ENCODE results near the gene DOCK1.

The DOCK1 gene

GRCh38 chr10:127338399-127339110 lies 433.3 kb downstream of the DOCK1 start:
- Histone ChIP-seq H3K27me3 (ENCODE audit: insufficient read depth, low read length, poor library complexity, severe bottlenecking) (no peaks in the 10 kb centered on the region), H3K9me2 (replicated peaks; ENCODE audit: low read depth, low read length) (no peaks in the 10 kb centered on the region), H3K4me2 (ENCODE audit: low read depth, low read length, poor library complexity, severe bottlenecking) (no peak overlapping the region), H3K4me3 (ENCODE audit: low read length, poor library complexity, severe bottlenecking) (no peak overlapping the region), H3K4me1 (ENCODE audit: insufficient read depth, low read length, poor library complexity, severe bottlenecking) (no peaks in the 10 kb centered on the region), H2AFZ (ENCODE audit: low read length) (no peak overlapping the region), H4K20me1 (ENCODE audit: insufficient read depth, low read length, poor library complexity, severe bottlenecking) (no peaks in the 10 kb centered on the region), H3K9me3 (ENCODE audit: insufficient read depth, low read depth, low read length) (no peaks in the 10 kb centered on the region), H3K36me3 (ENCODE audit: insufficient read depth, low read length) (no peaks in the 10 kb centered on the region), H3K79me2 (ENCODE audit: insufficient read depth, low read length) (no peaks in the 10 kb centered on the region), H3F3A (ENCODE audit: low read depth) (no peaks in the 10 kb centered on the region), H3K9ac (ENCODE audit: low read depth, low read length, poor library complexity, severe bottlenecking) (no peak overlapping the region)
- TF ChIP-seq EZH2phosphoT487 (IDR thresholded peaks at IDR 0.05; ENCODE audit: borderline replicate concordance) (no peak), CTCF (conservative IDR thresholded peaks at IDR 0.05; ENCODE audit: low read length) (no peak)

DNA sequence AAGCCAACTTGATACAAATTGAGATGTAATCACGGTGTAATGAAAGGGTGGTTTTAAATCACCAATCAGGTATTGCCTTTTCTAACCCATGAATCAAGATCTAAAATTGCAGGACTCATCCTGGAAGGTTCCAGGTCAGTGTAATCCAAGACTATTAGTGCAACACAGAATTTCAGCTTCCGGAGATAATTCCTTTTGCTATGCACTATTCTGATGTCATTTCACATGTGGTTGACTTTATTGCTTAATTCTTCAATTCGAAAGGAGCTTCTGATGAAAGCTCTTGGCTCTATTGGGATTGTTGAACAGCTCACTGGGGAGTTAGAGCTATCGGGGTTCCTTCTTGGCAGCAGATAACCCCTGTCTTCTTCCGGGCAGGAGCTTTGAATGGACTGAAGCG lies 438.6 kb downstream of the DOCK1 start:
- no peak overlapping the region for H2AFZ ChIP-seq (ENCODE audit: low read length)

GRCh38 chr10:127344346-127344745 lies 439.1 kb downstream of the DOCK1 start:
- no peaks in the 10 kb centered on the region for H3K4me1 ChIP-seq (ENCODE audit: insufficient read depth, low read length, poor library complexity, severe bottlenecking)
- no peaks in the 10 kb centered on the region for H3K79me2 ChIP-seq (ENCODE audit: insufficient read depth, low read length)
- H4K20me1 ChIP-seq (ENCODE audit: insufficient read depth, low read length, poor library complexity, severe bottlenecking), result no peaks in the 10 kb centered on the region
- H3F3A ChIP-seq (ENCODE audit: low read depth), result no peaks in the 10 kb centered on the region
- no peaks in the 10 kb centered on the region for H3K27me3 ChIP-seq (ENCODE audit: insufficient read depth, low read length, poor library complexity, severe bottlenecking)
- H3K36me3 ChIP-seq (ENCODE audit: insufficient read depth, low read length), result no peaks in the 10 kb centered on the region
- no peaks in the 10 kb centered on the region for H3K9me2 ChIP-seq (replicated peaks; ENCODE audit: low read depth, low read length)
- H3K4me3 ChIP-seq (ENCODE audit: low read length, poor library complexity, severe bottlenecking), result no peak overlapping the region
- H3K9ac ChIP-seq (ENCODE audit: low read depth, low read length, poor library complexity, severe bottlenecking), result no peak overlapping the region
- no peak for TF ChIP-seq CTCF (conservative IDR thresholded peaks at IDR 0.05; ENCODE audit: low read length)
- TF ChIP-seq EZH2phosphoT487 (IDR thresholded peaks at IDR 0.05; ENCODE audit: borderline replicate concordance), result no peak
- no peak overlapping the region for H2AFZ ChIP-seq (ENCODE audit: low read length)
- no peaks in the 10 kb centered on the region; the same call in 1 of the 2 replicates for H3K9me3 ChIP-seq (ENCODE audit: insufficient read depth, low read depth, low read length)
- no peak overlapping the region for H3K4me2 ChIP-seq (ENCODE audit: low read depth, low read length, poor library complexity, severe bottlenecking)

More for the DNA sequence above, 438.6 kb downstream of the DOCK1 start:
- no peaks in the 10 kb centered on the region for H3K9me2 ChIP-seq (replicated peaks; ENCODE audit: low read depth, low read length)
- no peaks in the 10 kb centered on the region for H3K36me3 ChIP-seq (ENCODE audit: insufficient read depth, low read length)
- no peak overlapping the region for H3K4me2 ChIP-seq (ENCODE audit: low read depth, low read length, poor library complexity, severe bottlenecking)
- no peaks in the 10 kb centered on the region for H3F3A ChIP-seq (ENCODE audit: low read depth)
- no peaks in the 10 kb centered on the region for H3K4me1 ChIP-seq (ENCODE audit: insufficient read depth, low read length, poor library complexity, severe bottlenecking)
- H3K4me3 ChIP-seq (ENCODE audit: low read length, poor library complexity, severe bottlenecking), result no peak overlapping the region
- H3K9ac ChIP-seq (ENCODE audit: low read depth, low read length, poor library complexity, severe bottlenecking), result no peak overlapping the region
- H4K20me1 ChIP-seq (ENCODE audit: insufficient read depth, low read length, poor library complexity, severe bottlenecking), result no peaks in the 10 kb centered on the region
- no peaks in the 10 kb centered on the region; the same call in 1 of the 2 replicates for H3K9me3 ChIP-seq (ENCODE audit: insufficient read depth, low read depth, low read length)
- no peaks in the 10 kb centered on the region for H3K27me3 ChIP-seq (ENCODE audit: insufficient read depth, low read length, poor library complexity, severe bottlenecking)
- no peak for TF ChIP-seq CTCF (conservative IDR thresholded peaks at IDR 0.05; ENCODE audit: low read length)
- no peak for TF ChIP-seq EZH2phosphoT487 (IDR thresholded peaks at IDR 0.05; ENCODE audit: borderline replicate concordance)
- H3K79me2 ChIP-seq (ENCODE audit: insufficient read depth, low read length), result no peaks in the 10 kb centered on the region
